Medulla oblongata (tissue), 1 donor: ENCODE measurements around the gene RERE.
"Not testable (repeated sequence)": the region's sequence is repeated elsewhere in the genome, so short reads cannot be mapped to it uniquely, and the experiment has no call there.

Experiments
- DNase-seq: peaks from one replicate; pipeline ENCODE4 v3.0.0-alpha.2; 2015; ENCODE audit errors: extremely low spot score

The RERE gene

DNA sequence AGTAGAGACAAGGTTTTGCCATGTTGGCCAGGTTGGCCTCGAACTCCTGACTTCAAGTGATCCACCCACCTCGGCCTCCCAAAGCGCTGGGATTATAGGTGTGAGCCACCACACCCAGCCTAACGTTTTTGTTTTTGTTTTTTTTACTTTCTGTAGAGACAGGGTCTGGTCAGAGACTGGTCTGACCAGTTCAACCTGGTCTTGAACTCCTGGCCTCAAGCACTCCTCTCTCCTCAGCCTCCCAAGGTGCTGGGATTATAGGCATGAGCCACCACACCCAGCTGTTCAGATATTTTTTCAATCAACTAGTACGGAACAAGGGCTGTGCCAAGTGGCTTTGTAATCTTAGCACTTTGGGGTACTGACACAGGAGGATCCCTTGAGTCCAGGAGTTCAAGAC is 209.5 kb downstream of the RERE start:
- no peak for DNase-seq

DNA sequence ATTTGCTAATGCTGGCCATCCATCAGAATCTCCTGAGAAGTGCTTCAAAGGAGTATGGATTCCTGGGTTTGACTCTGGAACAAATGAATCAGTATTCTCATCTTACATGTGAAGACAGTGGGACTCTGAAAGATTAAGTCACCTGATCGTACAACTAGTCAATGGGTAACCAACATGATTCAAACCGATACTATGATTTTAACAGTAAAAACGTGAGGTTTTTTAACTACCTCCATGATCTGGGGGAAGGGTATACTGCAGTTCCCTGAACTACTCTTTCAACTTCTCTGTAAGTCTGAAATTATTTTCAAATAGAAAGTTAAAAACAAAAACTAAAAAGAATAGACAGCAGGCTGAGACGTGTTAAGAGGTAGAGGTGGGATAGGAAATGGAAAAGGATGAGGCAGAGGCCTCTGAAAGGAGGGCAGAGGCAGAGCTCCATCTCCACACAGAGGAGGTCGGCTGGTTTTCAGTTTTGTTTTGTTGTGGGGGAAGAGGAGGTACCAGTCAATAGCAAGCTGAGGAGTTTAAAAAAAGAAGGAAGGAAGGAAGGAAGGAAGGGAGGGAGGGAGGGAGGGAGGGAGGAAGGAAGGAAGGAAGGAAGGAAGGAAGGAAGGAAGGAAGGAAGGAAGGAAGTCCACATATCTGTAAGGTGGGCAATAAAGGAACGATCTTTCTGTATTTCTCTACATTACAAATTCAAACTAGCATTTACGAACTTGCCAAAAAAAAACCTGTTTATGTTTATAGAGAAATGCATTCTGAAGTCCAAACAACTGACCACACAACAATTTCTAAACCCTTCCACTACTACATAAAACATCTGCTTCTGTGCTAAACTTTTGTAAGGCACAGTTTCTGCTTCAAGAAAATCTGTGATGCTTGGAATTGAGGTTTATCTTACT is 213.1 kb downstream of the RERE start:
- no peak for DNase-seq

DNA sequence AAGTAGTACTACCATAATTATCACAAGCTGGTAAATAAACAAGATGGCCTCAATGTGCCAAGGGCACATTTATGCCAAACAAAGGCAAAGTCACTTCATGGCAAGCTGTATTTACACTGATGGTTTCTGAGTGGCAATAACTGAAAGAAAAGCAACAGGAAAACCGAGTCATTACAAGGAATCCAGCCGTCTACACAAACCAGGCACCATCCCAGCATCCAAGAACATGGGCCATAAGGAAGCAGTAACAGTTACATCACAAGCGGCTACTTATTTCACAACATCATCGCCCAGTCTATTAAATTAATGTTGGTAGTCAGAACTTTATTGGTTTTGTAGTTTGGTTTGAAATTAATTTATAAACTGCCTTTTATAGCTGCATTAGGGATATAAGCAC is 214.2 kb downstream of the RERE start:
- DNase-seq = no peak

DNA sequence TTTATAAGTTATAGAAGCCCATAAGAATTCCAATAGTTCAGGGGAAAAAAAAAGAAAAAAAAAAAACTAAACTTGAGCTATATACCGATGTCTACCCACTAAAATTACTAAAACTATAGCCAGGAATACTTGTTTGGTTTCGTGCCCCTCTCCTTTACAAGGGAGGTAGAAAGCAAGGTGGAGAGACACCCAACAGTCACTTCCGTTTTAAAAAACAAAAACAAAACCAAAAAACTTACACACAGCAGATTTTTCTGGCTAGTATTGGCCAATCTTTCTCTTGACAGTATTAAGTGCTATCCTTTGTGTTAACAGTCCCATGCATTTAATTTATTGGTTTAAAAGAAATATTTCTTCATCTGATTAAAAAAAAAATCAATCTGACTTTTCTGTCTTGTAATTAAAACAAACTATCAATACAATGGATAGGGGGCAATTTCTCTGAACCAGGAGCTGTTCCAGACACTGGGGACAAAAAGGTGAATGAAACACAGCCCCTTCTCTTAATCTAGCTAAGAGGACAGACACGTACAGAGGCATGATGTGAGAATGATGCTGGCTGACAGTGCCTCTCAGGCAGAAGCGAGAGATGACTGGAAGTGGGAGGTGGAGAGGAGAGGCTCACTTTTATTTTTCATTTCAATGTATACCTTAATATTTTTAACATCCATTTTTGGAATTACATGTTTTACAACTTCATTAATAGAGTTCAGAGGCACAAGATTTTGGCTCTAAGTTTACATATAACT is 214.8 kb downstream of the RERE start:
- DNase-seq = no peak

DNA sequence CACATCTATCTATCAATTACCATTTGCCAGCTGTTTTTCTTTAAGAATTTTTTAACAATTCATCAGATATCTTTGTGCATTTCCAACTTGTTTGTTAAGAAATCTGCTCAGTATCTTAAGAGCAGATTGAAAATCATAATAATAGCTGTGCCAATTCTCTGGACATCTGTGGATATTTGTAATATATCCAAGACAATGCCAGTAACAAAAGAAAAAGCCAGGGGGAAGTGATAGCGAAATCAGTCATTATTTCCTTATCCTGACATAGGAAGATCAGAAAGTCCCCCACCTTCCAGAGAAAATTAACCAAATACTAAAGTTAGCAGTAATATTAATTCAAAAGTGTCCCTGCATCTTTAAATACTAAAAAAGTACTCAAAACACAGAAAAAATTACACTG is 217.1 kb downstream of the RERE start:
- DNase-seq = no peak

DNA sequence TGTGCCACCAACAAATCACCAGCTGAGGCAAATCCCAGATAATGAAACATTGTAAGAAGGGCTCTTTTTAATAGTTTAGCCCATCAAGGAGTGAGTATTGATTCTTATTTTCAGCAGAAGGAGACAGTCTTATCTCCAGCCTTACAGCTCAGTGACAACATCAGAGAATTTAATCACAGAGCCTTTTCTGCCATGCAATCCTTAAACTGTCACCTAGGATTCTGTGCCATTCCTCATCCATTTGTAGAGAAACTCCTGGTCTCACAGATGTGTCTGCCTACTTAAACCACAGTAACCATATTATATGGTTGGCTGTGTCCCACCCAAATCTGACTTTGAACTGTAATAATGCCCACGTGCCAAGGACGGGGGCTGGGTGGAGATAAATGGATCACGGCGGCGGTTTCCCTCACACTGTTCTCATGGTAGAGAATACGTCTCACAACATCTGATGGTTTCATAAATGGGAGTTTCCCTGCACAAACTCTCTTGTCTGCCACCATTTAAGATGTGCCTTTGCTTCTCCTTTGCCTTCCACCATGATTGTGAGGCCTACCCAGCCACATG is 217.7 kb downstream of the RERE start:
- DNase-seq = no peak

DNA sequence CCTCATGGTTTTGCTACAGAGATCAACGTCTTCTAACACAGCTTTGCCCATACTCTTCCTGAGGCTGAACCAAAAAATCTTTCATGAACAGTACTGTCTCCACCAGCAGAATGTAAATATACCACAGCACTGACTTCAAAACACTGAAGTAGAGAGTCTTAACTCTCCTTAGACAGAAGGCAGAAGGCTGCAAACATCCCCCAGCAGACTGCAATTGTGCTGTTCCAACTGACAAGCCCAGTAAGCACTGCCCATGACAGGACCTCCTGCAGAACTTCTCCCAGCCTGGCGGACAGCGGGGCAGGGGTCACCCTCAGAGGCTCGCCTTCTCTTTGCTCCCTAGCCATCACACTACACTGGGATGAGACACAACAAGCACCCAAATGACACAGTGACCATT is 218.7 kb downstream of the RERE start:
- DNase-seq = peak; percentile 38

DNA sequence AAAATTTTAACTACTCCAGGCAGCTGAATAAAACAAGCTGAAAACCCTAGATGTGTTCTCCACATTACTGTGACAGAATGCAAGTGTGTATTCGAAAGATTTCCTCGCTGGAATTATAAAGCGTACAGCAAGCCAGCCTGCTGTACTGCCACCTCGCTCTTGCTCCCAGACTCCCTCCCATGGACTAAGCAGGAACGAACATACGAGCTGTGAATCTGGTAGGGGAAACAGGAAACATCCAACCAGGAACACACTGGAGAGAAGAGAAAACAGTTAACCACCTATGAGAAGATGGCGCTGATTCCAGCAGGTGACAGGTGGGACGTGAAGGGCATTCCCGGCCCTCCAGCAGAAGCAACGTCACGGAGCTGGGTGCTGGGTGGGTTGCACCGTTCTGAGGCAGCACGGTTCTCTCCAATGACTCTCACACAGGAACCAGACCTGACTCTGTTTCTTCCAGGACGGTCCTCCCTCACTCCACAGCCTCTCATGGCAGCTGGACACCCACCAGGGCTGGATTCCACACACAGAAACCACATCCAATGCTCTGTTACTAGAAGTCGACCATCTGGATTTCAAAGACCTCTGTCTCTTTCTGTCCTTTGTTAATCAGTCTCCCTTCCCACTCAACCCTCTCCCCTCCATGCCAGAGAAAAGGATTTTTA is 219.2 kb downstream of the RERE start:
- peak; percentile 67 for DNase-seq

DNA sequence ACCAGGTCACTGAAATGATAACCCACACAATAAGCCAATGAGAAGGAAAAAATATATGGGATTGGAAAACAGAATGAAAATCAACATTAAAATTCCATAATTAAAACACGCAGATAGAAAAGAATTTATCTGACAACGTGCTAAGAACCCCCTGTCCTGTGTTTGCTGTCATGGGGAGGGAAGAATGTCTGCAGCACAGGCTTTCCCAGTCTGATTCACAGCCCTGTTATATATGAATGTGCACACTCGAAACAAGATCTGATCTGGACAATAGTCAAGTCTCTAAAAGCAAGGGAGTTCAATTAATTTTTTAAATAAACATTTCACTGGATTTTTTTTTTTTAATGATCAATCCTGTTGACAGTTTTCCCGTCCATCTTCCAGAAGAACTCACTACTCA is 220.0 kb downstream of the RERE start:
- no peak for DNase-seq

DNA sequence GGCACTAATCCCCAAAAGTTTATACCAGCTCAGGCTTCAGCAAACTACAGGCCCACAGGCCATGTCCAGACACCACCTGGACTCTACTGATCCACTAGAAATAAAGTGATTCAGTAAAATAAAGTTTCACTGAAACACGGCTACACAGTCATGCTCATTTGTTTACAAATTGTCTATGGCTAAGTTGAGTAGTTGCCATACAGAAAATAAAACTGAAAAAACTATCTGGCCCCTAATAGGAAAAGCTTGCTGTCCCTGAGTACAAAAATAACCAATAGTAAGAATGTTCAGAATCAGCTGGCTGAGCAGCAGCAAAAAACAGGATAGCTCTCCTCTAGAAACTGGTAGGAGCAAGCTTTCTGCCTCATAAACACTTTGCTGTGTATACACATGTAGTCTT is 221.5 kb downstream of the RERE start:
- no peak for DNase-seq

DNA sequence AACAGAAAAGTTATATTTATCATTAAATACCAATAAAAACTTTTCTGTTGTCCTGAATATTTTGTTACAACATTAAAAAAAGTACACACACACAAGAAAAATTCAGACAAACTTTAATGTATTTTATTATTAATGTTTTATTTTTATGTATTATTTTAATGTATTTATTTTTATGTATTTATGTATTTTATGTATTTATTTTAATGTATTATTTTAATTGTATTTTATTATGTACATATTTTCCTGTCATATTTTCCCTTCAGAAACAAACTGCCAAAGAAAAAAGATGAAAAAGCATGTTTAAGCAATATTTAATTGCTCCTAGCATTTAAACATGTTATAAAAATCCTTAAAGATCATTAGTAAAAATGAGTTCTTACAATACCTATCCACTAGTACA is 222.1 kb downstream of the RERE start:
- DNase-seq = no peak

DNA sequence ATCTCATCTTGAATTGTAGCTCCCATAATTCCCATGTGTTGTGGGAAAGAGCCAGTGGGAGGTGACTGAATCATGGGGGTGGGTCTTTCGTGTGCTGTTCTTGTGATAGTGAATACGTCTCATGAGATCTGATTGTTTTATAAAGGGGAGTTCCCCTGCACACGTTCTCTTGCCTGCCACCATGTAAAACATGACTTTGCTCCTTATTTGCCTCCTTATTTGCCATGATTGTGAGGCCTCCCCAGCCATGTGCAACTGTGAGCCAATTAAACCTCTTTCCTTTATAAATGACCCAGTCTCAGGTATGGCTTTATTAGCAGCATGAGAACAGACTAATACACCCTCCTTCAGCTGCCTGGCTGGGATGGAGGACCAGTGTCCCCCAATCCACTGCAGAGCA is 224.1 kb downstream of the RERE start:
- not testable (repeated sequence) for DNase-seq

DNA sequence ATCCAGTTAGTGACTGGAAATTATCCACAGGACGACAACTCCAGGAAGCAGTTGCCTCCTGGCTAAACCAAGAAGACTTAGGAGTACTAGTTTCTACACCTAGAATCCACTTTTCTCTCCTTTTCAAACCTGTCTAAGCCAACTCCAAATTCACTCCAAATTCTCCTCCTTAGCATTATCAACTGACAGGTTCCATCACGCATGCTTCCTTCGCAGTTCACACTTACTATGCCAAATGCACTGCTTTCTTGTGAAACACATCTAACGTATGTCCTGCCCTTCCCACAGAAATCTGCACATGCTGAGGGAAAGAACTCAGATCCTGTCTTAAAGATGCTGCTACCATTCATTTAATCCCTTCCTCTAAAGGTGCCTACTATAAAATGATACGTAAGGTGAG is 225.9 kb downstream of the RERE start:
- no peak for DNase-seq

DNA sequence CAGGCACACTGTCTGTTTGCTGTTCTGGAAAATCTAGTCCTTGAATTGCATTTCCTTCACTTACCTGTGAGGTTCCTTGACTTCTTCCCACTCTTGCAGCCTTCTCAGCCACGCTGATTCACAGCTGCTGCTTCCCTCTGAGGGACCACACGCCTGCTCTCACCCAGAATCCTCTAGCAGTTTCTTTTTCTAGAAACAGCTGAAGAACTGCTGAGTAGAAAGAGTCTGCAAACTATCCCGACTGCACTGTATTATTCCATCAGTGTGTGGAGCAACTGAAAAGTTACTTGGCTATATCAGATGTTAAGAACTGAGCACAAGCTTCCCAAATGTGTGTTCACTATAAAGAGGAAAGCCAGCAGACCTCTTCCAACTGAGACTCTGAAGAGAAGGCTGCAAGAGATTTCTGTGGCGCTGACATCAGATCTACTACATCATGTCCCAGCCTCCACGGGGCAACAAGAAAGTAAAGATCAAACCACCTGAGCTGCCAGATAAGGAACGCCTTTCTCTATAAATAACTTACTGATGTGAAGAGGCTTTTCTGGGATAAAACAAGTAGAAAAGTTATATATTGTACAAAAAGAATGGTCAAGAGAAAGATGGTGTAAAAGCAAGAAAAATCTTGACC is 226.6 kb downstream of the RERE start:
- DNase-seq = peak; percentile 50

DNA sequence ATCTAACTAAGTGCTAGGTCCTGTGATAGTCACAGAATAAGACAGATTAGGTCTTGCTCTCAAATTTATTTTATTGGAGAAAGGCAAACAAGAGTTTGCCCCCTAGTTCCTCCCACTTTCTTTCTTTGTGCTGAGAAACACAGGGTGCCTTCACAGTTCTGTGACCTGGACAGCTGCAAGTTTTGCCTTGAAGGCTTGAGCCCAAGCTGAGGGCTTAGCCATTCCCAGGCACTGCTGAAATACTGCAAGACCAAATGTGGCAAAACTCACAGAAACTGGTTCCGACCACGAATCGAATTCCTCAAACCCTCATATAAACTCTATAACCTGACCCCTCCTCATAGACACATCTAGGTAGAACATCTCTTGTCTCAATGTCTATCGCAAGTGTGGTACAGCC is 227.9 kb downstream of the RERE start:
- DNase-seq = no peak

DNA sequence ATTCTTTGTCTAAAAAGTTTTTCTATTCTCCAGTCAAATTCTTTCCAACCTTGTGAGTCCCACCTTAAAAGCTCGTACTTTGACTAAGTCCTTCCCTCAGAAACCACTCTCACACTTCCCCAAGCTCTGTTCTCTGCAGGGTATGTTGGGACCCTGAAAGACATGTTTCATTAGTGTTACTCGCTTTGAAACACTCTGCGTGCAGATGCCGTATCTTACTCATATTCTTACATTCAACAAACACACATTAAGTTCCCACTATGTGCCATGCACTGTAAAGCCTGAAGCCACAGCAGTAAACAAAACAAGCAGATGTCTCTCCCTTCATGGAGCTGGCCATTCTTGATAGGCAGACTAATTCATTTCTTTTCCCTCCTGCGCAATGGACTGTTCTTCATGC is 229.7 kb downstream of the RERE start:
- no peak for DNase-seq

DNA sequence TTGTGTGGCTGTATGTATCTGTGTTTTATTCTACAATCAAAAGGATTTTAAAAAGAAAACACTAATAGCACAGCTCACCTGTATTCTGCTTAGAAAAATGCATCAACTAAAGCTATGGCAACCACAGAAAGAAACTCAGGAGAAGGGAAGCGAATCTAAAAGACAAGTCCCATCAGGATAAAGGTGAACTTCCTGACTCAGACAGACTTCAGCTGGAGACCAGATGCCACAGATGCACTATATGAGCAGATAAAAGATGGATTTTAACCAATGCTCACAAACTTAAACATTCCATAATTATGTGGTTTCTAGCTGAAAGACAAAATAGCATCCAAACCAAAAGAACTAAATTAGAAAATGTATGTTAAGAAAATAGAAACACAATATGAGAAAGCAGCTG is 231.0 kb downstream of the RERE start:
- no peak for DNase-seq

DNA sequence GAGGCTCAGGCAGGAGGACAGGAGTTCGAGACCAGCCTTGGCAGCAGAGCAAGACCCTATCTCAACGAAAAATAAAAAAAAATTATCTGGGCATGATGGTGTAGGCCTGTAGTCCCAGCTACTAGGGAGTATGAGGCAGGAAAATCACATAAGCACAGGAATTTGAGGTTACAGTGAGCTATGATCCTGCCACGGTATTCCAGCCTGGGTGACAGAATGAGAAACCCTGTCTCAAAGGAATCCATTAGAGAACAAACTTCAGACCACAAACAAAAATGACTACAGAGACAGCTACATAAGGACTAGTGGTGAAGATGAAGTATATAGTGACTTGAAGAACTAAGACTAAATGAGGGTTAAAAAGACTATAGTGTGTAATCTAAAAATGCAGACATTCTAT is 233.1 kb downstream of the RERE start:
- no peak for DNase-seq

DNA sequence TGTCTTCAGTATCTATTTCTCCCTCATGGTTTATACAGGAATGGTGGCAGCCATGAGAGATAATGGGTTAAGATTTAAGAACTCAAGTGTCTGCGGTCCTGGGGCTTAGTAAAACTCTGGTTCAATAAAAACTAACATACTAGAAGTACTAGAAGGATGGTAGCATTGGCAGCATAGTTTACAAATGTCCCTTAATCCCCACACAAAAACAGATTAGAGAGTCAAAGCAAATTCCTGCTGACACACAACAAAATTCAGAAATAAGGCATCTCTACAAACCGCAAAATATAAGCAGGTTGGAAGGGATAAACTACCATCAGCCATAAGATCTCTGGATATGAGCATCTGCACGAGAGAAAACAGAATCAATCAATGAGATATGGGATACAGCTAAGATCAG is 234.4 kb downstream of the RERE start:
- DNase-seq = no peak

DNA sequence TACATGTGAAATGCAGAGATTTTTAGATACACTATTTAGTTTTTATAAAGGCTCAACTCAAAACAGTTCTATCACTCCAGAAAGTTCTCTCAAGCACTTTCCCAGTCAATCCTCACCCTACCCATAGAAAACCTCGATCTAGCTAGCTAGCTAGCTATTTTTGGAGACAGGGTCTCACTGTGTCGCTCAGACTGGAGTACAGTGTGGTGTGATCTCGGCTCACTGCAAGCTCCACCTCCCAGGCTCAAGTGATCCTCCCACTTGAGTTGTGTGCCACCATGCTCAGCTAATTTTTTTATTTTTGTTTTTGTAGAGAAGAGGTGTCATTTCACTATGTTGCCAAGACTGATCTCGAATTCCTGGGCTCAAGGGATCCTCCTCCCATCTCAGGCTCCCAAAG is 236.9 kb downstream of the RERE start:
- no peak for DNase-seq

DNA sequence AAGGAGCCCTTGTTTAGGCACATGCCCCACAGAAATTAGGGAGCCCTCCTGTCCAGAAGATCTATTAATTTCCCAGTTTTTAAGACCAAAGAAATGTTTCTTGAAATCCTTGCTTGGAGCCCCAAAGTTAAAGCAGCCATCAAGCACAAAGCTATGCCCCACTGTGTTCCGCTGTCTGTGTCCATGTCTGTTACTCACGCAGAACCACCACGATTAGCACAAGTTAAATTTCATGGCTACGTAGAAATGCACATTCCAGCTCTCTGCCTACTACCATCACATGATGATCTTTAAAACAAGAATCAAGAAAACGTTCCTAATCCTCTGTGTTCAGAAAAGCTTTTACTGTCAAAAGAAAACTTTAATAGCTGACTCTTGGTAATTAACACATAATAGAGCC is 238.5 kb downstream of the RERE start:
- DNase-seq = no peak
